Omental fat pad (tissue), 4 donors: ENCODE data around the gene ELMOD3. TPM values are rescaled to one million over a fixed set of nuclear protein-coding genes. Genes with fewer than 3 reads are reported as not detected.
A peak's percentile ranks its signal among the peaks of the same experiment; 100 is the strongest.
"Not testable (repeated sequence)": the region's sequence is repeated elsewhere in the genome, so short reads cannot be mapped to it uniquely, and the experiment has no call there.

Source experiments
- ATAC-seq: fragments of 150-250 bp; one replicate; pipeline ENCODE4 v1.9.1; 2016; ENCODE audit warnings: mild to moderate bottlenecking, moderate library complexity; ENCODE audit not compliant: low FRiP score
- DNase-seq: peaks from one replicate; pipeline ENCODE4 v3.0.0-alpha.2; 2019; ENCODE audit warnings: low spot score
- CTCF ChIP-seq, 3 donors: fragments of 450-650 bp; IDR thresholded peaks; one replicate each; pipeline ENCODE4 v1.5.1; 2016 to 2017; ENCODE audit warnings: antibody characterized with exemption in 3 of 3, mild to moderate bottlenecking in 3 of 3, moderate library complexity in 2 of 3
- total RNA-seq, 4 donors: library from RNA; depleted of rRNA; stranded (reverse); fragments of >200 nt; gene quantifications; one replicate each; pipeline ENCODE4 v1.1.0, GENCODE V29; 2016

ELMOD3 gene
- total RNA-seq, 4 donors from 2014 or later, result 42.2 to 83.8 (median 67.9) TPM

GRCh38 chr2:85405201-85406059 lies 50.9 kb downstream of the ELMOD3 start:
- DNase-seq (no peak), ATAC-seq (peak; percentile 56)

GRCh38 chr2:85409845-85410583 lies 55.4 kb downstream of the ELMOD3 start, which contains the start of gene CAPG:
Gene CAPG (minus strand): TSS chr2:85410366. CDS start chr2:85402145, 8,221 bp downstream.
- ATAC-seq, result peak; percentile 55
- no peak for DNase-seq
- no peak for TF ChIP-seq CTCF (IDR thresholded peaks at IDR 0.05)

More at GRCh38 chr2:85405201-85406059, 50.9 kb downstream of the ELMOD3 start:
- TF ChIP-seq CTCF (IDR thresholded peaks at IDR 0.05), result no peak

GRCh38 chr2:85410584-85411404 lies 56.2 kb downstream of the ELMOD3 start:
- peak; percentile 26 for ATAC-seq
- no peak for DNase-seq
- no peak for TF ChIP-seq CTCF (IDR thresholded peaks at IDR 0.05)

GRCh38 chr2:85411405-85411748 lies 56.8 kb downstream of the ELMOD3 start:
- DNase-seq (no peak), ATAC-seq (no peak)
- TF ChIP-seq CTCF (IDR thresholded peaks at IDR 0.05), result no peak

- ATAC-seq (peak; percentile 73), DNase-seq (no peak)
- no peak for TF ChIP-seq CTCF (IDR thresholded peaks at IDR 0.05)
Observed at GRCh38 chr2:85413592-85414420, 59.2 kb downstream of the ELMOD3 start.

GRCh38 chr2:85414421-85414759 lies 59.8 kb downstream of the ELMOD3 start:
- DNase-seq, result not testable (repeated sequence)

More at GRCh38 chr2:85414421-85414759, 59.8 kb downstream of the ELMOD3 start:
- ATAC-seq, result not testable (repeated sequence)
